ENCODE measurements around the gene RSBN1.
"Not testable (repeated sequence)": the region's sequence is repeated elsewhere in the genome, so short reads cannot be mapped to it uniquely, and the experiment has no call there.

DNA sequence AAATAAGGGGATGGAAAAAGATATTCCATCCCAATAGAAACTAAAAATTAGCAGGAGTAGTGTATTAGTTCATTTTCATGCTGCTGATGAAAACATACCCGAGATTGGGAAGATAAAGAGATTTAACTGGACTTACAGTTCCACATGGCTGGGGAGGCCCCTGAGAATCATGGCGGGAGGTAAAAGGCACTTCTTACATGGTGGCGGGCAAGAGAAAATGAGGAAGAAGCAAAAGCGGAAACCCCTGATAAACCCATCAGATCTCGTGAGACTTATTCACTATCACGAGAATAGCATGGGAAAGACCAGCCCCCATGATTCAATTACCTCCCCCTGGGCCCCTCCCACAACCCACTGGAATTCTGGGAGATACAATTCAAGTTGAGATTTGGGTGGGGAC, 94.8 kb downstream of the RSBN1 start:
- TF ChIP-seq EP300 (IDR thresholded peaks at IDR 0.05; ENCODE audit: borderline replicate concordance in 1 of 2, low read depth in 1 of 2, low read length in 1 of 2); GATA2 (CRISPR knock-in tag; IDR thresholded peaks at IDR 0.05); TAF1 (IDR thresholded peaks at IDR 0.05; ENCODE audit: borderline replicate concordance, low read depth, low read length); FOXJ3 (CRISPR knock-in tag; IDR thresholded peaks at IDR 0.05); MXI1 (IDR thresholded peaks at IDR 0.05; ENCODE audit: low read depth, low read length); FOXM1 (IDR thresholded peaks at IDR 0.05; ENCODE audit: low read depth): not testable (repeated sequence)
- TF ChIP-seq, protein P1, sequence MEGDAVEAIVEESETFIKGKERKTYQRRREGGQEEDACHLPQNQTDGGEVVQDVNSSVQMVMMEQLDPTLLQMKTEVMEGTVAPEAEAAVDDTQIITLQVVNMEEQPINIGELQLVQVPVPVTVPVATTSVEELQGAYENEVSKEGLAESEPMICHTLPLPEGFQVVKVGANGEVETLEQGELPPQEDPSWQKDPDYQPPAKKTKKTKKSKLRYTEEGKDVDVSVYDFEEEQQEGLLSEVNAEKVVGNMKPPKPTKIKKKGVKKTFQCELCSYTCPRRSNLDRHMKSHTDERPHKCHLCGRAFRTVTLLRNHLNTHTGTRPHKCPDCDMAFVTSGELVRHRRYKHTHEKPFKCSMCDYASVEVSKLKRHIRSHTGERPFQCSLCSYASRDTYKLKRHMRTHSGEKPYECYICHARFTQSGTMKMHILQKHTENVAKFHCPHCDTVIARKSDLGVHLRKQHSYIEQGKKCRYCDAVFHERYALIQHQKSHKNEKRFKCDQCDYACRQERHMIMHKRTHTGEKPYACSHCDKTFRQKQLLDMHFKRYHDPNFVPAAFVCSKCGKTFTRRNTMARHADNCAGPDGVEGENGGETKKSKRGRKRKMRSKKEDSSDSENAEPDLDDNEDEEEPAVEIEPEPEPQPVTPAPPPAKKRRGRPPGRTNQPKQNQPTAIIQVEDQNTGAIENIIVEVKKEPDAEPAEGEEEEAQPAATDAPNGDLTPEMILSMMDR (IDR thresholded peaks at IDR 0.05): not testable (repeated sequence)
- TF ChIP-seq, protein P2, sequence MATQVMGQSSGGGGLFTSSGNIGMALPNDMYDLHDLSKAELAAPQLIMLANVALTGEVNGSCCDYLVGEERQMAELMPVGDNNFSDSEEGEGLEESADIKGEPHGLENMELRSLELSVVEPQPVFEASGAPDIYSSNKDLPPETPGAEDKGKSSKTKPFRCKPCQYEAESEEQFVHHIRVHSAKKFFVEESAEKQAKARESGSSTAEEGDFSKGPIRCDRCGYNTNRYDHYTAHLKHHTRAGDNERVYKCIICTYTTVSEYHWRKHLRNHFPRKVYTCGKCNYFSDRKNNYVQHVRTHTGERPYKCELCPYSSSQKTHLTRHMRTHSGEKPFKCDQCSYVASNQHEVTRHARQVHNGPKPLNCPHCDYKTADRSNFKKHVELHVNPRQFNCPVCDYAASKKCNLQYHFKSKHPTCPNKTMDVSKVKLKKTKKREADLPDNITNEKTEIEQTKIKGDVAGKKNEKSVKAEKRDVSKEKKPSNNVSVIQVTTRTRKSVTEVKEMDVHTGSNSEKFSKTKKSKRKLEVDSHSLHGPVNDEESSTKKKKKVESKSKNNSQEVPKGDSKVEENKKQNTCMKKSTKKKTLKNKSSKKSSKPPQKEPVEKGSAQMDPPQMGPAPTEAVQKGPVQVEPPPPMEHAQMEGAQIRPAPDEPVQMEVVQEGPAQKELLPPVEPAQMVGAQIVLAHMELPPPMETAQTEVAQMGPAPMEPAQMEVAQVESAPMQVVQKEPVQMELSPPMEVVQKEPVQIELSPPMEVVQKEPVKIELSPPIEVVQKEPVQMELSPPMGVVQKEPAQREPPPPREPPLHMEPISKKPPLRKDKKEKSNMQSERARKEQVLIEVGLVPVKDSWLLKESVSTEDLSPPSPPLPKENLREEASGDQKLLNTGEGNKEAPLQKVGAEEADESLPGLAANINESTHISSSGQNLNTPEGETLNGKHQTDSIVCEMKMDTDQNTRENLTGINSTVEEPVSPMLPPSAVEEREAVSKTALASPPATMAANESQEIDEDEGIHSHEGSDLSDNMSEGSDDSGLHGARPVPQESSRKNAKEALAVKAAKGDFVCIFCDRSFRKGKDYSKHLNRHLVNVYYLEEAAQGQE (IDR thresholded peaks at IDR 0.05; ENCODE audit: low read depth, low read length): not testable (repeated sequence)
